ENCODE results near the gene ZBTB18.

GRCh38 chr1:244066954-244067716 is 16.1 kb downstream of the ZBTB18 start:
- TF ChIP-seq CTCF (IDR thresholded peaks at IDR 0.05; ENCODE audit: low read depth, low read length) (no peak), POLR2A (IDR thresholded peaks at IDR 0.05; ENCODE audit: extremely low read depth, insufficient read length) (no peak), MAX (IDR thresholded peaks at IDR 0.05; ENCODE audit: low read depth, low read length) (no peak), MYC (IDR thresholded peaks at IDR 0.05; ENCODE audit: low read depth, low read length) (no peak)
